NCI-H524 (cell line): ENCODE data around the gene TBC1D2.
"Not testable (repeated sequence)": the region's sequence is repeated elsewhere in the genome, so short reads cannot be mapped to it uniquely, and the experiment has no call there.

ENCODE experiments used
- DNase-seq, 2 experiments: peaks; one replicate each; lab custom pipeline; 2025; lab: John Stamatoyannopoulos, UW

TBC1D2 gene

GRCh38 chr9:98270284-98270683 is 14.8 kb upstream of the TBC1D2 start:
- DNase-seq = not testable (repeated sequence)

GRCh38 chr9:98269652-98270051 is 14.2 kb upstream of the TBC1D2 start:
- DNase-seq = not testable (repeated sequence)

- DNase-seq = not testable (repeated sequence)
These were observed 12.1 kb upstream of the TBC1D2 start for GRCh38 chr9:98267556-98267955.

GRCh38 chr9:98264516-98264915 is 9.1 kb upstream of the TBC1D2 start:
- DNase-seq = no peak

GRCh38 chr9:98263482-98264357 is 8.3 kb upstream of the TBC1D2 start:
- peak; percentile 90 to 96 for DNase-seq

GRCh38 chr9:98263080-98263479 is 7.6 kb upstream of the TBC1D2 start:
- DNase-seq = no peak

- DNase-seq = no peak
These were observed 6.6 kb upstream of the TBC1D2 start for GRCh38 chr9:98262056-98262455.

- peak in 1 of 2 experiments; percentile 54 for DNase-seq
These were observed 5.2 kb upstream of the TBC1D2 start for GRCh38 chr9:98260635-98261034.

GRCh38 chr9:98259791-98260190 is 4.3 kb upstream of the TBC1D2 start:
- DNase-seq = no peak

GRCh38 chr9:98256756-98257155 is 1.3 kb upstream of the TBC1D2 start:
- DNase-seq = peak in 1 of 2 experiments; percentile 61

GRCh38 chr9:98255061-98255577 is 330 bp downstream of the TBC1D2 start:
- peak in 1 of 2 experiments; percentile 55 for DNase-seq

- no peak for DNase-seq
These were observed 1.0 kb downstream of the TBC1D2 start for GRCh38 chr9:98254228-98255060.

- DNase-seq = no peak
These were observed 1.9 kb downstream of the TBC1D2 start for GRCh38 chr9:98253565-98253964.

- no peak for DNase-seq
These were observed 3.9 kb downstream of the TBC1D2 start for GRCh38 chr9:98251551-98251950.

- no peak for DNase-seq
These were observed 5.7 kb downstream of the TBC1D2 start for GRCh38 chr9:98249771-98250170.

- no peak for DNase-seq
These were observed 6.5 kb downstream of the TBC1D2 start for GRCh38 chr9:98248737-98249474.

GRCh38 chr9:98247831-98248657 is 7.4 kb downstream of the TBC1D2 start:
- DNase-seq = no peak

- DNase-seq = no peak
These were observed 13.0 kb downstream of the TBC1D2 start for GRCh38 chr9:98242426-98242825.

GRCh38 chr9:98241357-98242300 is 13.8 kb downstream of the TBC1D2 start:
- peak in 1 of 2 experiments; percentile 20 for DNase-seq

- no peak for DNase-seq
These were observed 15.0 kb downstream of the TBC1D2 start for GRCh38 chr9:98240475-98240874.
